GM19438 (cell line): ENCODE measurements around the gene MMP20.

Experiments used
- ATAC-seq: cut with Tn5 transposase; IDR thresholded peaks from one replicate; pipeline ENCODE4 v1.9.1; 2021; ENCODE audit warnings: low read depth; ENCODE audit not compliant: unreplicated experiment

MMP20 gene

DNA sequence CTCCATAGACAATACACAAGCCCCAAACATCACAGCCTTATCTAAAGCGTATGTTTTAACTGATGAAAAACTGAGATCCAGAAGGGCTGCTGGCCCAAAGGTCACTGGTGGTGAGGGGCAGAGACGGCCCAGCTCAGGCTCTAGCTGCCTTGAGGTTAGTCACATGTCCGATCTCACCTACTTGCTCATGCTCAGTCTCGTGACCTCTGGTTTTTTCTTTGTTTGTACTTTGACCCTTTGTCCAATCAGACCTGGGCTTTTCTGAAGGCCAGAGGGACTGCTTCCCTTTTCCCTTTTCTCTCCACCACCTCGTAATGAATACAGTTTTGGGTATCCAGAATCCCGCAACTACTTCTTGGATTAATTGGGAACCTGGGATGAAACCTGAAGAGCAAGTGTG lies 28.6 kb downstream of the MMP20 start:
- no peak for ATAC-seq

DNA sequence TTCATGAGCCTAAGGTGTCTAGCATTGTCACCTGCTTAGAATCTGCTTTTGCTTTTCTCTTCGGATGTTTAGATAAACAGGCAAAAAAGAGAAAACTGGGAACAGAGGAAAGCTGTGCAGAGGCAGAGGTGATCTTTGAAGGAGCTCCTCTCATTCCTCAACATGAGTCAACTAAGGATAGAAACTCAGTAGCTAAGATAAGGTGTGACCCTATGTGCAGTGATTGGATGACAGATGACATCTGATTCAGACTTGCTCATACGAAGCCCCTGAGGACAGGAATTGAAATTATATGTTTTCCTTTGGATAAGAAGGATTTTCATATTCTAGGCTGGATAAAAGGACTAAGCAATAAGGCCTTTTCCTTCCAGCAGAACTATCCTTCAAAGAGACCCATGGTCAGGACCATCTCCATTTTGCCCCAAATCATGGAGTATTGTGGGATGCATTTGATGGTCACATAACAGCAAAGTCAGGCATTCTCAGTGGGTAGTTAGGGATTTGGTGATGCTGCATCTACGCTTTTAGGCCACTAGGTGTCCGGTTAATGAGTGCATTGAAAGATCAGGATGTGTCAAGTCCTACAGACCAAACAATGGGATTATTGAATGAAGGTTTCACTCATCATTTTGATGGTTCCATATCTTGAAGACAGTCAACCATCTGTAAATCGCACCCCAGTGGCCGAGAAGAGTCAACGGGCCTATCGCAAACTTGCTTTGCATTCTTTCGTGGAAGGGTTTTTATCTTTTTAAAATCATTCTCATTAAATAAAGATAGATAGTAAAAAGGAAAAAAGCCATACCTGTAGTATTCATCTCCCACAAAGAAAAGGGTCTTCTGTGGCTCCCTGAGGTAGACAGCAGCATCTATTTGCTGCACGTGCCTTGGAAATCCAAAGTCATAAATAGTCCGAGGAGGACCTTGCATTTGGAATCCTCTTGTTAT lies 32.2 kb downstream of the MMP20 start:
- no peak for ATAC-seq

DNA sequence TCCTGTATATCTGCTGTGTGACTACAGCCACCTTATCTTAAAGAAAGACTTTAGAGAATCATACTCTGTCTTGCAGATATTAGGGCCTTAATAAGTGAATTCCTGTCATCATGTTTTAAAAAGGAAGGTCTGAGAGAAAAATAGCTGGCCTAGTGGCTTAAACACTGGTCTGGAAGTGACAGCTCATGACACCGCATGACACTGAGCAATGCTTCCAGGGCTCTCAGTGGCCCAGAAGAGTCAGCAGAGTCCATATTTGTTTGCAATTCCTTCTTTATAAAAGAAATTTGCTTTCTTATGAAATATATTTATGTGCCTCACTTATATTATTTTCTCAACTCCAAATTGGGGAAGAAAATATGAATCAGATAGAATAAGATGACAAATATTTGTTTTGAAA lies 33.0 kb downstream of the MMP20 start:
- ATAC-seq, result no peak

DNA sequence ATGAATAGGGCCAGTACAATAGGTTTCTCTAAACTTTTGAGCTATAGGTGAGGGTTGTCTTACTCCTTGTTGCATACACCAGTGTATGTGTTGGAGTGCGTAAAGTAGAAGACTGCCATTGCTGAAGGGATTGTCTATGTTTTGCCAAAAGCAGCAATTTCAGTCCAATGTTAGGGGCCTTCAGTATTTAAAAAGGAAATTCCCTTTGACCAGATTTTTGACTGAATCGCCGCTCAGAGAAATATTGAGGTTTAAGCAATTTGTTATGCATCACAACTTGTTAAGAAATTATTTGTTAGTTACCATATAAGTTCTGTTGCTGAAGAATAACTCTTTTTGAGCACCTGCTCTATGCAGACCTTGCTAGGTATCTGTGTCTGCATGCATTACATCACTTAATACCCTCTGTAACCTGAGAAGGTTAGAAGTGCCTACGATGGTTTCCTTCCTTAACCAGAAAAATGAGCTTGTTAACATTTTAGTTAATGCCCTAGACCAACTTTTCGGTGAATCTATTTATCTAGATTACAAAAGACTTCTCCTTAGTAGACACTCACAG lies 33.9 kb downstream of the MMP20 start:
- no peak for ATAC-seq

DNA sequence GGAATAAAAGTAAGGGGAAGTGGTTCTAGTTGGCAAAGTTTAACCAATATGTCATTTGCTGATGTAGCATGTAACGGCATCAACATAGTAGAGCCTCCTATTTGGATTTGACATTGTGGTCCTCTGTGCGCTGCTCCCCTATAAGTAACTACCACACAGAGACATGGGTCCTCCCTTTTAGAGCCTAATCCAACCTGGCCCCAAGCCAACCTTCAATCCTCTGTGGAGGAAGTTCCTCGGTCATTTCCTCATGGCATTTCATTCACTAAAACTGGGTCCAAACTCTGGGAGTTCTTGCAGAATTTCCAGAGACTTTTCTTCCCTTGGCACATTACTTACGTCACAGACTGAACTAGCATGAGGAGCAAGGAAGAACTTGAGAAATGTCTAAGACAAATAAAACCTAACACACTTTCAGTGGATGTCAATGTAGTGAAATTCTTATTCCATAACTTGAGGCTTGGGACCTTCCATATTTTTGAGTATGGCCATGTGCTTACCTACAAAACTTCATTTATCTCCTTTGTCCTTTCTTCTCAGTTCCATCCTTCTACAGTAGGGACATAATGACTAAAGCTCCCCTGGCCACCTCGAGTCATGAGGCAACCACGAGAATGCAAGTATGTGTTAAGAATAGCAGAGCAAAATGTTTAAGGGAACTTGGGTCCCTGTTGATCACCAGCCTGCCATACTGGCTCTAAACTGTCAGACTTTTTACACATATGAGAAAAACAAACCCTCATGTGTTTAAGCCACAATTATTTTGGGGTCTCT lies 34.7 kb downstream of the MMP20 start:
- no peak for ATAC-seq

DNA sequence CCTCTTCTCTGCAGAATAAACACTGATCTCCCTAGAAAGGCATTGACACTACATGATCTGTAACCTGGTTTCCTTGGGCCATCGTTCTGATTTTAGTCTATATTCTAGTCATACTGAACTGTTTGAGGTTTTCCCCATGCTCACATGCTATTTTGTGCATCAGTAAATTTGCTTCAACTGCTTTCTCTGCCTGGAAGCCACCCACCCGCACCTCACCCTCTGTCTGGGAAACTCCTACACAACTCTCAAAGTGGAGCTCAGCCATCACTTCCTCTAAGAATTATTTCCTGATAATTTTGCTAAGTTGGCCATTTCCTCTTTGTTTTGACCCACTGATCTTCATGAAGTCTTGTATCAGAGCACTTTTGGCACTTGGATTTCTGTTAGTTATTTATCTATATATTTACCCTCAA lies 36.1 kb downstream of the MMP20 start:
- ATAC-seq, result no peak

DNA sequence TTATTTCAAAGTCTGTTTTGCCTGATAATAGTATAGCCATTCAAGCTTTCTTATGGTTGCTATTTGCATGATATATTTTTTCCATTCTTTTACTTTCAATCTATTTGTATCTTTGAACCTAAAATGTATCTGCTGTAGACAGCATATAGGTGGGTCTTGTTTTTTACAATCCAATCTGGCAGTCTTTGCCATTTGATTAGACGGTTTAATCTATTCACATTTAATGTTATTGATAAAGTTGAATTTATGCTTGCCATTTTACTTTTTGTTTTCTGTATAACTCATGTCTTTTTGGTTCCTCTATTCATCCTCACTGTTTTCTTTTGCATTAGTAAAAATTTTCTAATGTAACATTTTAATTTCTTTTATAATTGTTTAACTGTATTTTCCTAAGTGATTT lies 37.4 kb downstream of the MMP20 start:
- no peak for ATAC-seq

DNA sequence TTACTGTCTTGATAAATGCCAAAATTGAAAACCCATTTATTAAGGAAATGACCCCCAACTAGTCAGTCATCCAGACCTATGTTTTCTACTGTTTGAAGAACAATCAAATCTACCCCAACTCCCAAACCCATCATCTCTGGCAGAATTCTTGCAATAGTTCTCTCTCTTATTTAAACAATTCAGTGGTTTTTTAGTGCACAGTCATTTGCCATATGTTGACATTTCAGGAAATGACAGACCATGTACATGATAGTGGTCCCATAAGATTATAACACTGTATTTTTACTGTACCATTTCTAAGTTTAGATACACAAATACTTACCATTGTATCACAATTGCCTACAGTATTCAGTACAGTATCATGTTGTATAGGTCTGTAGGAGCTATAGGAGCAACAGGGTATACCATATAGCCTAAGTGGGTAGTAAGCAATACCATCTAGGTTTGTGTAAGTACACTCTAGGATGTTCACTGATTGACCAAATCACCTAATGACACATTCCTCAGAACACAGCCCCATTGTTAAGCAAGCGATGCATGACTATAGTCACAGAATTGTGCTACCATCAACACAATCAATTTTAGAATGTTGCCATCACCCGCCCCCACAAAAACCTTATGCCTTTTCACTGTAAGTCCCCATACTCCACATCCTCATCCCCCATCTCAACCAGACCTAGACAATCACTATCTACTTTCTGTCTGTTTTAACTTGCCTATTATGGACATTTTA lies 41.8 kb downstream of the MMP20 start:
- no peak for ATAC-seq

DNA sequence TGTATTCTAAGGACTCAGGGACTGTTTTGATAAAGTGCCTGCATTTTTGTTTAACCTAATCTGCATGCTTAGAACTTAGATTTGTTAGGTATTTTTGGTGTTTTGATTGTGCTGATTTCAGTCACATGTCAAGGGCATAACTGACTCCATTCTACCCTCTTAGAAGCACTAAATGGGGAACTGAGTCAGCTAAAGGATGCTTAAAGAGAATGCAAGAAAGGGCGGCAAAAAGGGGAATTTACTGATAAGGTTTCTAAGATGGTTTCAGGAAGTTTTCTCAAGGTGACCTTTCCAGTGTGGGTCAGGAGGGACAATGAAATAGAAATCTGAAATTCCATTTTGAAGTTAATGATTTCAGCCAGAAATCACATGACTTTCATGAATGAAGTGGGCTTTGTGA lies 43.0 kb downstream of the MMP20 start:
- ATAC-seq, result no peak

DNA sequence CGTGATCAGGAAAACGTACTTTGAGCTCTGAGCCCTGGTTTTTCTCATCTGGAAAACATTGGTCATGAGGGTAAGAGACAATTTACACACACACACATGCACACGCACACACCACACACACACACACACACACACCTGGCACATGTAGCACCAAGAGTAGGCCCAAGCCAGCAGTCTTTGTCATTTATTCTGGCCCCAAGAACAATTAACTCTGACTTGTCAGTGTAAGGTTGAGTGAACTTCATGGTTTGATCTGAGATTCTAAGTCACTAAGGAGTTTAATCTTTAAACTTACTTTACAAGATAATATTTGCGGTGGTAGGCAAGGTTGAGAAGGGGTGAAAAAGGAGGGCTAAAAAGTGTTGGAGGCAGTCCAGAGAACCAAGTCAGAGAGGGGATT lies 44.1 kb downstream of the MMP20 start:
- no peak for ATAC-seq

DNA sequence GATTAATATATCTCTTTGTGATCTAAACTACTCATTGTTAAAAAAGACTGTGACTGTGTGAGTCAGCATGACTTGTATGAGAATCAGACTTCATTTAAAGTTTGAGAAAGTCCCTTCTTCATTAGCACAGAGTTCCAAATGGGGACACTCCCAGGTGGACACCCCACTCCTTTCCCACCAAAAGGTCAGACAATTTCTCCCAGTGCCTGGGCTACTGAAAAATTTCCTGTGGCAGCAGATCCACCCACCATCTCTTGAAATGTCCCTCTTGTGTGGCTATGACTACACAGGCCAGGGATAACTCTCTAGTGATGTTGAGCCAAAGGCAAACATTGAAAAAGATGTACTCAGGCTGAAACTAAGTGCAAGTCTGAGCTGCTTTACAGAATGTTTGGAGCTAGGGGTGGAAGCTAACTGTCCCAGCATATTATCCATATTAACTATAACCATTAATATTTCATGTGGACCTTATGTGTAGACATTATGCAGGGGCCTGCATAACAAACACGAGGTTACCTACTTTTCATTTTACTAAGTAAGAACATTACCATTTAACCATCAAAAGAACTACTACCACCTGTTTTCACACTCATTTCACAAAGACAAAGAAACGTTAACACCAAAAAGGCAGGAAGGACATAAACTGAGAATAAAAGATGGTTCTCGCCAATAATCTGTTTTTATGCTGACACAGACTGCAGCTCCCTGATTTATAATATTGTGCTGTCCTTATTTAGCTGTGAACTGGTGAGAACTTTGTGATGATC lies 44.8 kb downstream of the MMP20 start:
- no peak for ATAC-seq

DNA sequence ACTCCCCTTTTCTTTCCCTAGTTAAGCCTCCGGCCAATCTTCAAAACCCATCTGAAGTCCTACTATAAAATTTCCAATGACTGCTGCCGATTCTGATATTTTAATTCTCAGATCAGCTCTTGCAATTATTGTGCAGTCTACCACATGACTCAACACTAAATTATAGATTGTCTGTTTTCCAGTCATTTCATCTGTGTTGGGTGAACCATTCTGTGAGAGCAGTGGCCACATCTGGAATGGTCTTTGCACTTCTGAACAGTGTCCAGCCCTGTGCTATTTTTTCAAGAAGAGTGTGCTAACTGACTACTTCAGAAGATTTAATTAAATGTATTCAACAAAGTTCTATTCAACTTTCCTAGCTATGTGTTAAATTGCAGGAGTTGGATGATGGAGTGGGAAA lies 47.4 kb downstream of the MMP20 start:
- no peak for ATAC-seq

DNA sequence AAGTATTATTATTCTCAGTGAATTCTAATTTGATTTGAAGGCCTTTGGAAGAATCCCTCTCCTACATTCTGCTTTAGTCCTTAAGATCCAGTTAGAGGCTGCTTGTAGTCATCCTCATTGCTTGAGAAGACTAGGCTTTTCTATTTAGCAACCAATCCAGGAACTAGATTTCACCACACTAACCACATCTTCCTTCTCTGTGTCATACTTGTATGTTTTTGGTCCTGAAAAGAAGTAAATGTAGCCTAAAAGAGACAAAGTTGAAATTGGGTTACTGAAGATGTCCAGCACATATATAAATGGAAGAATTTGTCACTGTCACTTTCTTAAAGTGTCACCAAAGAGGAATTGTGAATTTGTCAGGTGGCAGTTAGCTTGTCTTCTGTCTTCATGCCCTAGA lies 48.0 kb downstream of the MMP20 start:
- ATAC-seq, result no peak

DNA sequence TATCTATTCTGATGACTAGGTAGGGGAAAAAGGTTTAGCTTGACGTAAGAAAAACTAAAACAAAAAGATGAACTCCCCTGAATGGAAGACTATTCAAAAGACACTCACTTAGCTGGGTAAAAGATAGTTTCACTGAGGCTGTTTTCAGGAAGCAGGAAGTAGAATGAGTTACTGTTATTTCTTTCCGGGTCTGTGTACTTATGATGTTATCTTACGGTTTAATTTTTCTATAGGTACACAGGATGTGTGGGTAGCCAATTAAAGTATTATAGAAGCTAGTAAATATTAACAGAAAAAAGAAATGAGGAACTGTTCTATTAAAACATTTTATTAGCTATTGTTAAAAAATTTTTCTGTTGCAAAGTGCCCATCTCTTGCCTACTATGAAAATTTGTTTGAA lies 48.8 kb downstream of the MMP20 start:
- no peak for ATAC-seq

DNA sequence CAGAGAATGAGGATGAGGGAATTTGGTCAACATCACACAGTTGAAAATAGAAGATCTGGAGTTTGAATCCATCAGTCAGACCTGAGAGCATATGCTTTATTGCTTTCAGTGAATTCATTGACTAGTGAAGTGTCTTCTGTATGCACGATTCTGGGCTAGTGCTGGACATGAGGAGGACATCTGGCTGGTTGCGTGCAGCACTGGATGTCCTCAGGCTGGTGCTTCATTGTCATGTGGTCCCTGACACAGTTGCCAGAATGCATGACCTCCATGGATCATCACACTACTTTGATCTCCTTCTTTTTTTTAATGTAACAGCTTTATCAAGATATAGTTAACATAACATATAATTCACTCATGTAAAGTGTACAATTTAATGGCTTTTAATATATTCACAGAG lies 50.1 kb downstream of the MMP20 start:
- no peak for ATAC-seq

DNA sequence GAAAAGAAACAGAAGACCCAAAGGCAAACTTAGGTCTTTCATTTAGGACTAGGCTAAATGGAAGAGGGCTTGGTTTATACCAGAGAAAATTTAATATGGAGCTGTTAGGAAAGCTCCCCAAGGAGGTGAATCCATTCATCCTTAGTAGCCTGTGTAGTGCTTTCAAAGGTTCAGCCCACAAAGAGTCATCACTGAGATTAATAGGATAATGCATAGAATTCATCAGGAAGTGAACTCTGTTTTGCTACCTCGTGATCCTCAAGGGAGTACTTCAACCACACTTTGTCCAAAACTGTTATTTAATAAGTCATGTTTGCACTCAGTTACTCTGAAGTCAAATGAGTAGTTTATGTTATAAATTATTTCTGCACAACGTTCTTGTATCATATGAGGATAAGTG lies 51.3 kb downstream of the MMP20 start:
- ATAC-seq, result no peak

DNA sequence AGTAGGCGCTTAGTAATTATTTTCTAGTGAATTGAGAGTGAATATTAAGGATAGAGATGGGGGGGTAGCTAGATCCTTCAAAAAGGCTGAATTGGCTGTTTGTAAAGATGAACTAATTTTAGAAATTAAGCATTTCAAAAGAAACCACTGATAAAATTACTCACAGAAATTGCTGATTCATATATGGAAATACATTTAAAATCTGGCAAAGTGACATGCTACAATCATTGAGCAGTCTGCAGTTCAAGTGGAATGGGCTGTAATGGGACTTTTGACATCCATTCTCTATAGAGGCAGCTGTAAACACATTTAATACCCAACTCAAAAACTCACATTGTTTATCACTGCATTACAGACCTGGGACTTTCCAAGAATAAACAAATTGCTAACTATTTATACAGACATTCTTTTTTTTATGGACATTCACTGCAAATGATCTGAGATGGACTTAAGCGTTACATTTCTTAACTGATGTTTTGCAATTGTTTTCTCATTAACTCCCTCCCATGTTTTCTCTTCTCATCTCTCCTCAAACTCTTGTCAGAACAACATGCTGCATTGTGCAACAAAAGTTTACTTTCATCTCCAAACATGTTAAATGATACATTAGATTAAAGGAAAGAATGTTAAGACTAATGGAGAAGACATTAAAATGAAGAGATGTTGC lies 52.4 kb downstream of the MMP20 start:
- no peak for ATAC-seq

DNA sequence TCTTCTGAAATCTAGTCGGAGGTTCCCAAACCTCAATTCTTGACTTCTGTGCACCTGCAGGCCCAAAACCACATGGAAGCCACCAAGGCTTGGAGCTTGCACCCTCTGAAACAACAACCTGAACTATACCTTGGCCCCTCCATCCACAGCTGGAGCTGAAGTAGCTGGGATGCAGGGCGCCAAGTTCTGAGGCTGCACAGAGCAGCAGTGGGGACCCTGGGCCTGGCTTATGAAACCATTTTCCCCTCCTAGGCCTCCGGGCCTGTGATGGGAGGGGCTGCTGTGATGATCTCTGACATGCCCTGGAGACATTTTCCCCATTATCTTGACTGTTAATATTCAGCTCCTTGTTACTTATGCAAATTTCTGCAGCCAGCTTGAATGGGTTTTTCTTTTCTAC lies 56.3 kb downstream of the MMP20 start:
- ATAC-seq, result no peak

DNA sequence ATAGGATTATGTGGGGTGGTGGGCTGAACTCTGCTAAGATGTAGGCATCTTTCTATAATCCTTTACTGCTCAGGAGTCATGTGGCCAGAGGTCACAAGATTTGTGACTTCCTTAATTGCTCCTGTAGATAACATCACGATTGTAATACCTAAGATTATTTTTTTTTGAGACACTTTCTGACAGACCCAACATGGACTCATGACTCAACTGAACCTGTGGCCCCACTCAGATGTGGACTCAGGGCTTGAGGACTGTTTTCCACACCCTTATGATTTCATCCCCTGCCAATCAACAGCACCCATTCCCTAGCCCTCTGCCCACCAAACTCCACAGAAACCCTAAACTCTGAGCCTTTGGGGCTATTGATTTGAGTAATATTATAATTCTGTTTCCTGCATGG lies 59.0 kb downstream of the MMP20 start:
- ATAC-seq, result no peak

DNA sequence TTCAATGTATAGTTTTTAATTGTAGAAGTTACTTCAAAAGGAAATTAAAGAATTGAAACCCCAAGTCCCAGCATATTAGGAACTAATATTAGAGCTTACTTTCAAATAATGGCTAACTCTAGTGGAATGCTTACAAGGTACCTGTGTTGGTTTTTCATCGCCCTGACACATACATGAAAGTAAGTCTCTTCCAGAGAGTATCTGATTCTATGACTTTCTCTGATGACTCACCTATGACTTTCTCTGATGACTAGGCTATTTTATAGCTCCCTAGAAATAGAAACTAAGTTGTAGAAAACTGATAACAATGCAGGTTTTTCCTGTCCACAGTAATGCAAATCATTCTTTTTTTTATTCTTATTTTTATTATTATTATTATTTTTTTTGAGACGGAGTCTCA lies 61.0 kb downstream of the MMP20 start:
- peak; percentile 55 for ATAC-seq
